Transverse colon (tissue), 4 donors: Measurements from ENCODE around the gene CACTIN. TPM values are rescaled to one million over a fixed set of nuclear protein-coding genes. Genes with fewer than 3 reads are reported as not detected.
"Not testable (repeated sequence)": the region's sequence is repeated elsewhere in the genome, so short reads cannot be mapped to it uniquely, and the experiment has no call there.

Source experiments
- DNase-seq: peaks from one replicate; pipeline ENCODE4 v3.0.0-alpha.2; 2019
- H3K27ac ChIP-seq, 4 donors: fragments of 200-600 bp; sonication (generic); 2 replicates each; pipeline ENCODE4 v1.5.1; 2016 to 2018; ENCODE audit warnings: inconsistent platforms in 4 of 4
- H3K27me3 ChIP-seq: fragments of 200-600 bp; sonication (generic); 2 replicates; pipeline ENCODE4 v1.5.1; 2017; ENCODE audit warnings: inconsistent platforms
- H3K36me3 ChIP-seq, 4 donors: fragments of 200-600 bp; sonication (generic); 2 replicates each; pipeline ENCODE4 v1.5.1; 2017 to 2019; ENCODE audit warnings: inconsistent platforms in 4 of 4
- H3K4me1 ChIP-seq, 4 donors: fragments of 200-600 bp; sonication (generic); 2 replicates each; pipeline ENCODE4 v1.5.1; 2017 to 2020; ENCODE audit warnings: inconsistent platforms in 4 of 4
- H3K4me3 ChIP-seq, 4 donors: fragments of 200-600 bp; sonication (generic); 1 replicate in 1 of 4; 2 replicates in 3 of 4; pipeline versions ENCODE4 v1.5.1 to v1.6.1; 2017 to 2019; ENCODE audit warnings: inconsistent platforms in 4 of 4
- H3K9me3 ChIP-seq, 2 donors: fragments of 200-600 bp; sonication (generic); 2 replicates each; pipeline ENCODE4 v1.5.1; 2017 to 2019; ENCODE audit warnings: inconsistent platforms in 2 of 2
- CTCF ChIP-seq, 5 experiments: fragments of 200-600 bp in 3 of 5; fragments of 450-650 bp in 2 of 5; sonication (generic) in 3 of 5; IDR thresholded peaks; 1 replicate in 2 of 5; 2 replicates in 3 of 5; pipeline ENCODE4 v1.5.1; 2016 to 2017; ENCODE audit warnings: antibody characterized with exemption in 5 of 5, inconsistent platforms in 3 of 5, mild to moderate bottlenecking in 2 of 5, moderate library complexity in 1 of 5
- EP300 ChIP-seq: sonication (generic); formaldehyde crosslinking; IDR thresholded peaks from one replicate; pipeline ENCODE4 v1.6.1; 2017; ENCODE audit warnings: antibody characterized with exemption, low read depth
- POLR2A ChIP-seq: fragments of 450-650 bp; IDR thresholded peaks from one replicate; pipeline ENCODE4 v1.6.1; 2016; ENCODE audit warnings: antibody characterized with exemption, mild to moderate bottlenecking, moderate library complexity
- POLR2AphosphoS5 ChIP-seq, 3 donors: sonication (generic); formaldehyde crosslinking; IDR thresholded peaks; one replicate each; pipeline ENCODE4 v1.6.1; 2016; ENCODE audit warnings: antibody characterized with exemption in 3 of 3
- WGBS, 2 donors: methylation state at CpG; one replicate each; pipeline ENCODE4 v1.1.5; 2018; ENCODE audit warnings: low coverage in 1 of 2; 5-methylcytosine and 5-hydroxymethylcytosine counted together
- in situ Hi-C, 4 donors: fragments of 200-750 bp; cut with MboI; loops; one replicate each; pipeline versions ENCODE4 v1.15.0 to v1.15.1; 2017; ENCODE audit warnings: low sequenced_read_pairs in 3 of 4, low pct_ligation_motif_present in 1 of 4, low pct_unique_long_range_greater_than_20kb in 1 of 4
- intact Hi-C: fragments of 100-400 bp; cut with DNase I; formaldehyde crosslinking; loops from one replicate; pipeline ENCODE4 v1.15.1; 2023; ENCODE audit warnings: low total_unique reads
- total RNA-seq, 4 donors: library from RNA; depleted of rRNA; stranded (reverse); fragments of >200 nt; gene quantifications; one replicate each; pipeline ENCODE4 v1.1.0, GENCODE V29; 2016

CACTIN gene
- total RNA-seq, 4 donors from 2014 or later = 21.9 to 88.4 (median 53.0) TPM

- Histone ChIP-seq H3K9me3 (no peaks in the 10 kb centered on the region), H3K27me3 (no peaks in the 10 kb centered on the region), H3K36me3 (no peaks in the 10 kb centered on the region), H3K27ac (peak overlapping the region; percentile 61 to 92 (median 88)), H3K4me3 (peak overlapping the region; percentile 7 to 80 (median 77)), H3K4me1 (peaks cover 14 to 55% (median 48%) of the 10 kb centered on the region in 4 donors)
- DNase-seq = peak; percentile 100
- intact Hi-C loops = no loop called here
- in situ Hi-C loops = no loop called here
- 2% methylated on average over 48 of the region's 48 CpGs; no CpG with 5 or more reads in 1 of the 2 donors for WGBS, 2 donors
- TF ChIP-seq CTCF (IDR thresholded peaks at IDR 0.05) (no peak), POLR2AphosphoS5 (IDR thresholded peaks at IDR 0.05) (no peak), EP300 (no peak), POLR2A (no peak)
Observed at GRCh38 chr19:3572132-3572854, 54.3 kb downstream of the CACTIN start.

GRCh38 chr19:3570606-3571011 is 56.0 kb downstream of the CACTIN start:
- H3K9me3 ChIP-seq = no peaks in the 10 kb centered on the region
- 45 to 46% methylated on average over 5 to 7 of the region's 7 CpGs for WGBS, 2 donors
- H3K27me3 ChIP-seq = no peaks in the 10 kb centered on the region
- peak overlapping the region in 1 of 4 donors; percentile 57 for H3K27ac ChIP-seq
- in situ Hi-C loops = no loop called here
- intact Hi-C loops = no loop called here
- no peak overlapping the region for H3K4me3 ChIP-seq
- peaks cover 5 to 42% (median 32%) of the 10 kb centered on the region in 4 donors for H3K4me1 ChIP-seq
- no peaks in the 10 kb centered on the region for H3K36me3 ChIP-seq
- DNase-seq = no peak
- TF ChIP-seq POLR2AphosphoS5 (IDR thresholded peaks at IDR 0.05) (no peak), POLR2A (no peak), CTCF (IDR thresholded peaks at IDR 0.05) (no peak), EP300 (no peak)

- H3K9me3 ChIP-seq, H3K4me3 ChIP-seq, H3K27me3 ChIP-seq, in situ Hi-C loops, DNase-seq, H3K36me3 ChIP-seq, intact Hi-C loops: not testable (repeated sequence)
- Histone ChIP-seq H3K4me1 (peaks cover 5 to 36% (median 28%) of the 10 kb centered on the region in 4 donors), H3K27ac (peak overlapping the region in 1 of 4 donors; percentile 57)
- WGBS, 2 donors = 43 to 44% methylated on average over 8 to 11 of the region's 11 CpGs
Observed at GRCh38 chr19:3570042-3570441, 56.5 kb downstream of the CACTIN start.

- DNase-seq = no peak
- H3K4me1 ChIP-seq = peaks cover 0 to 2% (median under 1%) of the 10 kb centered on the region in 4 donors
- in situ Hi-C loops (no loop called here), intact Hi-C loops (no loop called here)
- no peak for TF ChIP-seq CTCF (IDR thresholded peaks at IDR 0.05)
- no peaks in the 10 kb centered on the region for H3K9me3 ChIP-seq
- H3K36me3 ChIP-seq = no peaks in the 10 kb centered on the region
- H3K27ac ChIP-seq = no peak overlapping the region
- 83% methylated on average over 19 of the region's 19 CpGs; no CpG with 5 or more reads in 1 of the 2 donors for WGBS, 2 donors
- no peaks in the 10 kb centered on the region for H3K27me3 ChIP-seq
- H3K4me3 ChIP-seq = no peak overlapping the region
Observed at GRCh38 chr19:3565139-3565538, 61.5 kb downstream of the CACTIN start.
